Activated gamma-delta T cell treated with Interleukin-2 at 50 U/mL for 16 hours (primary cell): ENCODE data around the gene GALNS.

Source experiments
- DNase-seq: peaks from one replicate; pipeline ENCODE4 v3.0.0-alpha.2; 2020

Gene GALNS

DNA sequence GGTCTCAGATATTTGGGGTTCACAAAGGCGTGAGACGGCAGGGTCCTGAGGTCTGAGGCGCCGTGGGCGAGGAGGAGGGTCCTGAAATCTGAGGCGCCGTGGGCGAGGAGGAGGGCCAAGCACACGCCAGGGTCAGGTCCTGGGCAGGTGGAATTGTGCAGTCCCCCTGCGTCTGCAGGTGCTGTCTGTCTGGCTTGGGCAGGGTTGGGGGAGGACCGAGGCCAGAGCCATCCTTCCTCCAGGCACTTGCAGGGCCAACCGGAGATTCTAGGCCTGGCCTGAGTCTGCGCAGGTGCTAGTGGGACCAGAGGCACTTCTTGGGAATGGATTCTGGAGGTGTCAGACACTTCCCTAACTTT lies 42.6 kb downstream of the GALNS start:
- no peak for DNase-seq

DNA sequence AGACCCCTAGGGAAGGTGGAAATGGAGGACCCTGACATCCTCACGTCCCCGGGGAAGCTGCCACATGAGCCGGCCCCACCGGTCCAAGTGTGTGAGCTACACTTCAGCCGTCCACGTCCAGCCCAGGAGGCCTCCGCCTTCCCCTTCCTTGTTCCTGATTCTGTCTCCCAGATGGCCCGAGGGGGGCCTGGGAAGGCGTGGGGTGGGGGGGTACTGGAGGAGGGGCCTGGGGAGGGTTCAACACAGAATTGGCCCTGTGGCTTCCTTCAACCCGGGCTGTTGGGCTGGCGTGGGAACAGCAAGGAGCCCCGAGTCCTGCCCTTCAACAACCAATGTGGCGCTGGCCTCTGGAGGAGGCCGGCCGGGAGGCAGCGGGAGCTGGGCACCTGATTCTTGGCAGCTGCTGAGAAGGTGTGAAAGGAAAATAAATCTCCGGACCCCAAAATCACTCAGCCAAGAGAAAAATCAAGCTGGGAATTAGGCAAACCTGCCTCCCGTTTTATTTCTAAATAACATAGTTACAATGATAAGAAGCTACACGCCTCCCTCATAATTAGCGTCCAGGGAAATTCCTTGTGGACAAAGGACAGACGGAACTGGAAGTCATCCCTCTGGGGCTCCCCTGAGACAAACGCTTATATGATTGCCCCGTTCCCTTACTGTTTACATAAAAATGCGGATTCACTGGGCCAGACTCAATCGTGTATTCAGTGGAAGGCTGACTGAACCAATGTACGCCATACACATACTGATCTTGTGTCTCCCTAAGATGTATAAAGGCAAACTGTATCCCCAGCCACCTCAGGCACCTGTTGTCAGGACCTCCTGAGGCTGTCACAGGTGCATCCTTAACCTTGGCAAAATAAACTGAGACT lies 43.2 kb downstream of the GALNS start:
- DNase-seq = no peak

DNA sequence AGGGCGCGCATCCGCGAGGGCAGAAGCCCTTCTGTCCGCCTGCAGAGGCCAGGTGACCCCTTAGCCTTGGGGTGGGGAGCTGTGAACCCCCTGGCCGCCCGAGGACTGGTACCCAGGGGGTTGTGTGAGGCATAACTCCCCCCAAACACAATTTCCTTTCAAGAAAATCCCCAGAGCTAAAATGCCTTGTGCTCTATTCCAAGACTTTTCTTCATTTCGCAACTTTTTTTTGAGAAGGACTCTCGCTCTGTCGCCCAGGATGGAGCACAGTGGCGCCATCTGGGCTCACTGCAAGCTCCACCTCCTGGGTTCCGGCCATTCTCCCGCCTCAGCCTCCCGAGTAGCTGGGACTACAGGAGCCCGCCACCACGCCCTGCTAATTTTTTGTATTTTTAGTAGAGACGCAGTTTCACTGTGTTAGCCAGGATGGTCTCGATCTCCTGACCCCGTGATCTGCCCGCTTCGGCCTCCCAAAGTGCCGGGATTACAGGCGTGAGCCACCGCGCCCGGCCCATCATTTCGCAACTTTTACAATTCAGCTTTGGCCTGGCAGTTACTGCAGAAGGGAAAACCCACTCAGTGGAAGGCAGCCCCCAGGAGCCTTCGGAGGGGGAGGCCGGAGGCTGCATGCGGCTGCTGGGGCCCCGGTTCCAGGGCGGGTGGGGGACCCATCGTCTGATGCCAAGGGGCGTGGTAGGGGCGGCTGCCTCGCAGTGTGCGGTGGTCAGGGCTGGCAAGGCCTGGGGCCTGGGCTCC lies 44.1 kb downstream of the GALNS start:
- no peak for DNase-seq

DNA sequence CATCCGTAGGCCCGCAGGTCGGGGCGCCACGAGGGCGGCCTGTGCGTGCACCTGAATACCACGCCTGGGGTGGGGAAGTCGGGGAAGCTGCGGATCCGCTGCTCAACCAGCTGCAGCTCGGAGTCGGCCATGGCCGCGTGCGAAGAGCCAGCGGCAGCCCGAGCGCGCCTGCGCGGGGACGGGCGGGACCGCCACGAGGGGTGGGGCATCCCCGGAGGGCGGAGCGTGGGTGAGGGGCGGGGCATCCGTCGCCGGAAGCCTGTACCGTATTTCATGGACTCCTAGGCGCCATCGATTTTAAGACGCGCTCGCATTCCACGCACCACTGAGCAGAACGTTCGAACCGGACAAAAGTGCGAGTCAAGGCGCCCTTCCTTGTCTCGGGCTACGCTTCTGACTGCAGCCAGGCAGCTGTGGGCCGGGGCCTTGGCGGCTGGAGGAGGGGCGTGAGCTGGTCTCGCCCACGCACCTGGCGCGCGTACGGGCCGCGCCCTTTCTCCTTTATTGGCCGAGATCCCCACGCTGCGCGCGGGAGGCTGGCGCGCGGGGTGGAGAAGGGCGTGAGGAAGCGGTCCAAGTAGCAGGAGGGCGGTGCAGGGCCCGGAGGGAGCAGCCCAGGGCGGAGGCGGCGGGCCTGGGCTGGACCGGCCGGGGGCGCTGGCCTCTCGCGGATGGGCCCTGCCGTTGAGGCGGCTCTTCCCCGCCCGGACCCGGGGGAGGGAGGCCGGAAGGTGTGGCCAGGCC lies 44.8 kb downstream of the GALNS start, which contains the start of gene APRT:
TSS of gene APRT (minus strand) at position 160 of the 744 bp plus-strand sequence. CDS start at position 131, 29 bp downstream.
- peak; percentile 97 for DNase-seq

DNA sequence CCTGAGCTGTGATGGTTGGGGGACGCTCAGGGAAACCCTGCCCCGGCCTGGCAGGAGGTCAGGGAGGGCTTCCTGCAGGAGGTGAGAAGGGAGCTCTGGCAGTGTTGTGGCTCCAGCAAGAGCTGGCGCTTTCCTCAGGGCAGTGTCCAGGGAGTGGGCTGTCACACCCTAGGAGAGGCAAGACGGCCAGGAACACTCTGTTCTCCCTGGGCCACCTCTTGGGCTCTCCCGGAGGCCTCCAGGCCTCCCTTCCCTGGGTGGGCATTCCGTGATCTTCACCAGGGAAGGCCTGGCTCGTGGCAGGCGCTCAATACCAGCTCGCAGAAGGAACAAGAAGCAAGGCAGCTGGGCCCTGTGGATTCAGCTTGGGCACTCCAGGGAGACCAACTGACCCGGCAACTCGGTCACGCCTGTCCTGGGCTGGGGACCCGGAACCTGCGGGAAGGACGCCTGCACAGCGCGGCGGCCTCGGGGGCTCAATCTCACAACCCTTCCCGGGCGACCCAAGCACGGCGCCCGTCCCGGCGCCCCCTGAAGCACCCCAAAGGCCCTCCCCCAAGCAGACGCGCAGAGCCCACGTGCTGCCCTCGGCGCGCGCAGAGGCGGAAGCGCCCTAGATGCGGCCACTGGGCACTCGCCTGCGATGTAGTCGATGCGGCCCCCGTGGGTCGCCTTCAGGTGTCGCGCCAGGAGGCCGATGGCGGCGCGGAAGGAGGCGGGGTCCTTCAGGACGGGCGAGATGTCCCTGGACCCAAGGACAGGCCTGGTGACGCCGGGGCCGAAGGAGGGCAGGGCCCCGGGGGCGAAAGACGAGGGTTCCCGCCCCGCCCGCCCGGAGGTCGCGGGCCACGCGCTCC lies 45.6 kb downstream of the GALNS start:
- peak; percentile 68 for DNase-seq

DNA sequence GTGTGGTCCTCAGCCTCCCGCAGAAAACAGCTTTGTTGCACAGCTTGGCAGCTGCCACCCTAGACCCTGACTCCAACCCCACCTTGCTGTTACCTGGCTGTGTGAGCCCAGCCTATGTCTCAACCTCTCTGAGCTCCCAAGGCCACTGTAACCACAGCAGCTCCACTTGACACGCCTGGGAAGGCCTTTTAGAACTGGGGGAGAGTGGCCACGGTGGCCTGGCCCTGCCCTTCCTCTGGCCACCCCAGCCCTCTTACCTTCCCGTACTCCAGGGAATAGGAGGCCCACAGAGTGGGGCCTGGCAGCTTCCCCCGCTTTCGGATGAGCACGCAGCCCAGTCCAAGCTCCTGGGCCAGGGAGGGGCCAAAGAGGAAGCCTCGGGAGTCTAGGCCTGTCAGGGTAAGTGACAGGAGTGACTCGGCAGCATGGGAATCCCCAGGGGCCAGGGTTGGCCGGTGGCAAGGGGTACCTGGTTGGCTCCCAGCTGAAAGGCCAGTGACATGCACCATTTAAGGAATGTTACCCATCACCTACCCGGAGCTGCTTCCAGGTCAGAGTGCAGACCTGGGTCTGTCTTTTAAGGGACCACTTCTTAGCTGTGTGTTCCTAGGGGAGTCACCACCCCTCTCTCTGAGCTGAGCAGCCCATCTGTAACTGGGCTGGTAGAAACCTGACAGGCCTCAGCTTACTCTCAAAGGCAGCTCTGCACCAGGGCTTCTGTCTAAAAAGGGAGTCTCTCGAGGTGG lies 46.4 kb downstream of the GALNS start:
- no peak for DNase-seq

DNA sequence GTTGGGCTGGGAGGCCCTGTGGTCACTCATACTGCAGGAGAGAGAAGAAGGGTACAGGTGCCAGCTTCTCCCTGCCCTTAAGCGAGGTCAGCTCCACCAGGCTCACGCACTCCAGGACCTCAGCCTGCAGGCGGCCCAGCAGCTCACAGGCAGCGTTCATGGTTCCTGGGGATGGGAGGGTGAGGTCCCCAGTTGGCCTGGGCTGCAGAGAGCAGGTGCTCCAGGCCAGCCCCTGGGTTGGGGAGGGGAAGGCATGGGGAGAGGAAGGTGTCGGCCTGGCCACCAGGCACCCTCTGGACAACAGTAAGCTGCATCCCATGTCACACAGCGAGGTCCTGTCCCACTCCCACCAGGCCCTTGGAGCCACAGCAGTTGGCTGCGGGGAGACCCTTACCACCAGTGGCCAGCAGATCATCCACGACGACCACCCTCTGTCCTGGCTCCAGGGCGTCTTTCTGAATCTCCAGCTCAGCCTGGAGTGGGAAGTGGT lies 47.0 kb downstream of the GALNS start:
- DNase-seq = no peak

DNA sequence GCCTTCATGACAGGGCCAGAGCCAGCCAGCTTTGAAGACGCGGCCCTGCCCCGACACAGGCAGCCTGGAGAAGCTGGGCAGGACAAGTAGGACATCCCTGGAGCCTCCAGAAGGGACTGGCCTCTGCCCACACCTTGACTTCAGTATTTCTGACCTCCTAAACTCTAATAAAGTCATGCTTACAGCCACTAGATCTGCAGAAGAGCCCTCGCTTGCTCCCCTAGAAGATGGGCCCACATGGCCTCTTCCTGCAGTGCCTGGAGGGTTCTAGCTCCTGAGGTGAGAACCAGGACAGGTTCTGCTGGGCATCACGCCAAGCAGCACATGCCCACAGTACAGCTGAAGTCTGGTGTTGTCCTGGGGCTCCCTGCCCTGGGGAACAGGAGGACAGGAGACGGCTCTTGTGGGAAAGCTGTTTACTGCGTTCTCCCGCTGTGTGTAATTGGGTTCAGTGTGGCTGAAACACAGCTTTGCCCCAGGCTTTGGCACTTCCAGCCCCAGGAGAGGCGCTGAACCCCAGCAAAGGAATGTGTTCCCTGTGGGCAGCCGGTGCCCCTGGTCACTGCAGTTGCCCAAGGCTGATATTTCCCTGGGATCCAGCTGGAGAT lies 47.6 kb downstream of the GALNS start:
- no peak for DNase-seq

DNA sequence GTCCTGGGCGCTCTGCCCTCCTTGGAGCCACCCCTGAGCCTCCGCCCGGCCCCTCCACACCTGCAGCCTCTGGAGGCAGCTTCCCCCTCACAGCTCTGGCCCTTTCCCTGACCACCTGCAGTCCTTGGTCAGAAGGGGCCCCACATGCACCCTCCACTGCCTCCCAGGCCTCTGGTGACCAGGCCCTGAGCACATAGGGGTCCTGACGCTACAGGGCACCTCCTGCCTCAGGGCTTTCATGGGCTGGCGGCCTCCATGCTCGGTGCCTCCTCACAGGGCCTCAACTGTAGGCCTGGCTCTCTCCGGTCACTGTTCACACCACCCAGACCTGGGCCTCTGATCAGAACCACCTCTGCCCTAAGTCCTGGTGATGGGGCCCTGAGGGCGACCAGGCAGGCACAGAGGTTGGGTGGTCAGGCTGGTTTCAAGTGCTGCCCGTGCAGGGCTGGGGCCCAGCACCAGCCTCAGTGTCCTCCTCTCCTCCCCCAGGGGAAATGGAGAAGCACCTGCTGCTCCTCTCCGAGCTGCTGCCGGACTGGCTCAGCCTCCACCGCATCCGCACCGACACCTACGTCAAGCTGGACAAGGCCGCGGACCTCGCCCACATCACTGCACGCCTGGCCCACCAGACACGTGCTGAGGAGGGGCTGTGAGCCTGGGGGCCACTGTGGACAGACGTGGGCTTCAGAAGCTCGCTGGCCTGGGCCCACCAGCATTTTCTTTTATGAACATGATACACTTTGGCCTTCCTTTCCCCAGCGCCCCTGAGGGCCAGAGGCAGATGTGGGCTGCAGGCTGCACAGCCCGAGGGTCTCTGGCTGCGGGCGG lies 48.9 kb downstream of the GALNS start:
- DNase-seq = no peak

DNA sequence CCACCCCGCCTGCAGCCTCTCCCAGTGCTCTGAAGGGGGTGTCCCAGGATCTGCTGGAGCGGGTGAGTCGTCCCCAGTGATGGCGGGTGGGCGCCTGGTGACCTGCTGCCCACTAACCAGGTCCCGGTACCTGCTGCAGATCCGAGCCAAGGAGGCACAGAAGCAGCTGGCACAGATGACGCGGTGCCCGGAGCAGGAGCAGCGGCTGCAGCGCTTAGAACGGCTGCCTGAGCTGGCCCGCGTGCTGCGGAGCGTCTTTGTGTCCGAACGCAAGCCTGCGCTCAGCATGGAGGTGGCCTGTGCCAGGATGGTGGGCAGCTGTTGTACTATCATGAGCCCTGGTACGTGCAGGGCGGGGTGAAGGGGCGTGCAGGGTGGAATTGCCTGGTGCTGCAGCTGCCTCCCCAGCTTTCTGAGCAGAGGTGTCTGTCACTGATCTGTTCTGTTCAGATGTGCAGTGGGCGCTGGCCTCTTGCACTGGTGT lies 49.6 kb downstream of the GALNS start:
- DNase-seq = no peak

DNA sequence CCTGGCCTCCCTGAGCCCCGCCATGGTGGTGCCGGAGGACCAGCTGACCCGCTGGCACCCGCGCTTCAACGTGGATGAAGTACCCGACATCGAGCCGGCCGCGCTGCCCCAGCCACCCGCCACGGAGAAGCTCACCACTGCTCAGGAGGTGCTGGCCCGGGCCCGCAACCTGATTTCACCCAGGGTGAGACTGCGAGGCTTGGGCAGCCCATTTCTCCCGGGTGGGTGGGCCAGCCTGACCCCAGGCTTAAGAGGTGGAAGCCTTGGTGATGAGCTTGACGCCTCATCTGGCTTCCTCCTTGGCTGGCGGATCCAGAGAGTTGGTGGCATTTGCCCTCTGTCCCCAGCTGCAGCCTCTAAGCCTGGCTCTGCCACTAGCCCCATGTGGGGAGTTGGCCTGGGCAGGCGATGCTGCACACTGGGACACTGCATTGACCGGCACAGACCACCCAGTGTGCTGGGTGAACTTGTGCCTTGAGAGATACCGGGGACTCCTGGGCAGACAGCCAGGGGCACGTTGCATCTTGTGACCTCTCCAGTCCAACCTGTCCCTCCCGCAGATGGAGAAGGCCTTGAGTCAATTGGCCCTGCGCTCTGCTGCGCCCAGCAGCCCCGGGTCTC lies 50.1 kb downstream of the GALNS start:
- no peak for DNase-seq

DNA sequence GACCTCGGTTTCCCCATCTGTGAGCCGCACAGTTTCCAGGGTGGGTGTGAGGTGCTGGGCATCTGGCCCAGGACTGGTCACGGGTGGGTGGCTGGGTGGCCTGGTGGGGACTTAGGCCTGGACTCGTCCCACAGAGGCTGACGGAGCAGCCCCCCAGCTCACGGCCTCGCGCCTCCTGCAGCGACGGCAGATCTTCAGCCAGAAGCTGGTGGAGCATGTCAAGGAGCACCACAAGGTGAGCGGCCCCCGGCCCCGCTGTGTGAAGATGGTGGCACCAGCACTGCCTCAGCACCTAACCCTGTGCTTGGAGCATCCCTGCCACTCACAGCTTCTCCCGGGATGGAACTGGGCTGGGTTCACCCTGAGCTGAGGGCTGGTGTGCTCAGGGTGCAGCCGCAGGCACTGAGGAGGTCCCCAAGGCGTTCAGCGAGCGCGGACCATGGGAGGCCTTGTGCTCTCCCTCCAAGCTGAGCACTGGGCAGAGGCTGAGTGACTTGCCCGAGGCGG lies 50.8 kb downstream of the GALNS start:
- no peak for DNase-seq

DNA sequence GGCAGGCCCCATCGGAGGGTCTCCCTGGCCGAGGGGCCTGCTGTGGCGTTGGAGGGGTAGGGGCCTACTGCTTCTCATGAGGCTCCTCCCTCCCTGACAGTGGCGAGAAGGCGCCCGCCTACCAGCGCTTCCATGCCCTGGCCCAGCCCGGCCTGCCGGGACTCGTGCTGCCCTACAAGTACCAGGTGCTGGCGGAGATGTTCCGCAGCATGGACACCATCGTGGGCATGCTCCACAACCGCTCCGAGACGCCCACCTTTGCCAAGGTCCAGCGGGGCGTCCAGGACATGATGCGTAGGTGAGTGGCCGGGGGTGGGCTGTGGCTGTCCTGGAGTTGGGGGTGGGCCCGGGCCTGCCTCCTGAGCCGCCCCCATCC lies 51.4 kb downstream of the GALNS start:
- no peak for DNase-seq

DNA sequence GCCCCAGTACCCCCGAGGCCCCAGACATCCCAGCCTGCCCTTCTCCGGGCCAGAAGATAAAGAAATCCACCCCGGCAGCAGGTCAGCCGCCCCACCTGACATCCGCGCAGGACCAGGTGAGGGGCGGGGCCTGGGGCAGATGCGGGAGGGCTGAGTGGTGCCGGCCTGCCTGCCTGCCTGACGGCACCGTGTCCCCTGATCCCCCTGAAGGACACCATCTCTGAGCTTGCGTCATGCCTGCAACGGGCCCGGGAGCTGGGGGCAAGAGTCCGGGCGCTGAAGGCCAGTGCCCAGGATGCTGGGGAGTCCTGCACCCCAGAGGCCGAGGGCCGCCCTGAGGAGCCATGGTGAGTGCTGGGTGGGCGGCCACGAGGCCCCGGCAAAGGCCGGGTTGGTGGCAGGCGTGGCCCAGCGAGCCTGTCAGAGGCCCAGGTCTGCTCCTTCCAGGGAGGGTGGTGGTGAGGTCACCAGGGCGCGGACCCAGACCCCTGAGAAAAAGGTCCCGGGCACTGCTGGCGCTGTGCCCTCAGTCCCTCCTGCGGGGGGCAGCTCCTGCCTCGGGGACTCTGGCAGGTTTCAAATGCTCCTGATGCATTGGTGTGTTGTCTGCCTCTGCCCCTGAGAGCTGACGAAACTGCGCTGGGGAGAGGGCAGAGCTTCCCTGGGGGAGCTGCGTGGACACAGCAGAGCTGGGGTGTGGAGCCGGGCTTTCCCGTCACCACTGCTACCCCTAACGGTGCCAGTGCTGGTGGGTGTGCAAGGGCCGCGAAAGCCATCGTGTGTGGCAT lies 52.0 kb downstream of the GALNS start:
- no peak for DNase-seq

DNA sequence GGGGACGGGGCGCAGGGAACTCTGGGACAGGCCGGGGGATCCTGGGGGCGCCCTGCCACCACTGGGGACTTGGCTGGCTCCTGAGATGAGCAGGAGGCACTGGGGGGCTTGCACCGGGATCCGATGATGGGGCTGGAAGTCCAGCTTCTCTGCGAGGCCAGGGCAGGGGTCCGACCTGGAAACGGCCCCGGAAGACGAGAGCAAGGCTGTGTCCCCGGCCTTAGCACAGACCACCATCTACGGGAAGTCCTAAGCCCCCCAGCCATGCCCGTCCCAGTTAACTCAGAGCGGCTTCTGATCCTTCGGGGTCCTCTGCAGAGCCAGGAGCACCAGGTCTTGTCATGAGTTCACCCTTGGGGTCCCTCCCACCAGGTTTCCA lies 52.6 kb downstream of the GALNS start:
- no peak for DNase-seq

DNA sequence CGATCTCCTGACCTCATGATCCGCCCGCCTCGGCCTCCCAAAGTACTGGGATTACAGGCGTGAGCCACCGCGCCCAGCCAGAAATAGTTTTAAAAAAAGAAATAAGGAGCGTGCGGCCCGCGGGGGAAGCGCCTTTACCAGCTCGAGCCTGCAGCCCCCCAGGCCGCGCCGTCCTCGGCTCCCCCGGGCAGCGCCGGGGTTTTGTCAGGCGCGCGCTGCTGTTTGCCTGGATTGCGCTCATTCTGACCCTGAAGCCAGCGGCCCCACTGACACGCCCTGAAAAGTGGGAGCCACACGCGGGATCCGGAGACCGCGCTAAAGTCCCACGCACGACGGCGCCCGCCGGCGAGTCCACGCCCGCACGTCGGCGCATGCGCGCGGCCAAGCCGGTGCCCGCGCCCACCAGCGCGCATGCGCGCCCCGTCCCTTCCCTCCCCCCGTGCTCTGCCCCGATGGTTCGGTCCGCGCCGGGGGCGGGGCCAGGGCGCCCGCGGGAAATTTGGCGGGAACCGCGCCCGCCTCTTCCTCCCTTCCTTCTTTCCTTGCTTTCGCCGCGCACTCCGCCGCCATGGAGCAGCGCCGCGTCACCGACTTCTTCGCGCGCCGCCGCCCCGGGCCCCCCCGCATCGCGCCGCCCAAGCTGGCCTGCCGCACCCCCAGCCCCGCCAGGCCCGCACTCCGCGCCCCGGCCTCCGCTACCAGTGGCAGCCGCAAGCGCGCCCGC lies 53.3 kb downstream of the GALNS start, which contains the start of gene CDT1:
TSS of gene CDT1 (plus strand) at position 526 of the 724 bp plus-strand sequence. CDS start at position 569, 43 bp downstream.
- peak; percentile 81 for DNase-seq

DNA sequence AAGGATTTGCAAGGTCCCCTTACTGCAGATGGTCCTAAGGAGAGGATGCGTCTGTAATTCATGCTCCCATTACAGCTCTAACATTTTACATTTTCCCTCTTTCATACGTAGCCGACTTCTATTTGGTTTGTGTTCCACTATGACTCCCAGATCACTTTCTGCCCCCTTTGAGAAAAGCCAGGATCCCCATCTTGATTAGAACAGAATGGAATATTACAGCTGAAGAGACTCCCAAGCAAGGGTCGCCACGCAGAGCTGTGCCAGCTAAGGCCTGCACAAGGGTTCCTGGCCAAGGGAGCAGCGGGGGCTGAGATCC lies 56.5 kb downstream of the GALNS start:
- no peak for DNase-seq
